Measurements from ENCODE around the gene PDCD4. TPM values are rescaled to one million over a fixed set of nuclear protein-coding genes. Genes with fewer than 3 reads are reported as not detected.

Gene PDCD4
- total and polyA plus RNA-seq, 2 of the 4 experiments (the other 2 are of a cell fraction) = 10.9 to 49.7 TPM

- no peaks in the 10 kb centered on the region for H3K36me3 ChIP-seq (ENCODE audit: control insufficient read depth, insufficient read depth, low read length)
- intact Hi-C loops (cut with micrococcal nuclease) = no loop called here
- no peak overlapping the region for H3K14ac ChIP-seq (replicated peaks; ENCODE audit: low read depth, low read length)
- H4K20me1 ChIP-seq (ENCODE audit: insufficient read depth, low read length) = no peaks in the 10 kb centered on the region
- no peak overlapping the region for H4K5ac ChIP-seq (ENCODE audit: low read depth, low read length)
- DNase-seq = no peak
- no peaks in the 10 kb centered on the region for H3K9me3 ChIP-seq (ENCODE audit: control insufficient read depth, insufficient read depth, low read length)
- no peak overlapping the region for H4K91ac ChIP-seq (ENCODE audit: insufficient read depth, low read depth, low read length)
- H3K4me2 ChIP-seq (ENCODE audit: low read depth, low read length) = no peak overlapping the region
- POLR2A ChIA-PET (ENCODE audit: unreplicated experiment) = no interaction called here
- no peak overlapping the region for H2BK120ac ChIP-seq (ENCODE audit: low read depth, low read length)
- H2AK5ac ChIP-seq (ENCODE audit: low read depth, low read length) = no peak overlapping the region
- no peak overlapping the region for H3K9ac ChIP-seq (ENCODE audit: low read depth, low read length)
- no peak overlapping the region for H2BK20ac ChIP-seq (ENCODE audit: low read depth, low read length)
- peaks cover 14% of the 10 kb centered on the region for H3K27me3 ChIP-seq (ENCODE audit: control insufficient read depth, insufficient read depth, low read length)
- no peak for TF ChIP-seq NFE2L2 (IDR thresholded peaks at IDR 0.05; ENCODE audit: low read depth, low read length)
- no peak for TF ChIP-seq MXI1 (IDR thresholded peaks at IDR 0.05; ENCODE audit: borderline replicate concordance, low read depth, low read length)
- no peak for TF ChIP-seq SMC3 (IDR thresholded peaks at IDR 0.05; ENCODE audit: low read depth, low read length)
- TF ChIP-seq MAZ (IDR thresholded peaks at IDR 0.05; ENCODE audit: borderline replicate concordance, low read depth, low read length) = no peak
- no peak for TF ChIP-seq RFX5 (IDR thresholded peaks at IDR 0.05; ENCODE audit: low read depth, low read length)
- no peak for TF ChIP-seq CTCF (conservative IDR thresholded peaks at IDR 0.05; ENCODE audit: low read depth, low read length)
- no peak for TF ChIP-seq RAD21 (IDR thresholded peaks at IDR 0.05; ENCODE audit: low read length)
- no peak for TF ChIP-seq BHLHE40 (IDR thresholded peaks at IDR 0.05; ENCODE audit: low read depth, low read length)
- TF ChIP-seq CEBPB (IDR thresholded peaks at IDR 0.05; ENCODE audit: low read depth, low read length) = no peak
- TF ChIP-seq ELK1 (IDR thresholded peaks at IDR 0.05; ENCODE audit: borderline replicate concordance, low read depth, low read length) = no peak
- TF ChIP-seq RCOR1 (IDR thresholded peaks at IDR 0.05; ENCODE audit: insufficient replicate concordance, low read length) = no peak
- TF ChIP-seq USF2 (IDR thresholded peaks at IDR 0.05; ENCODE audit: low read depth, low read length) = no peak
- no peak for TF ChIP-seq CHD1 (IDR thresholded peaks at IDR 0.05; ENCODE audit: low read depth, low read length)
- H3K4me1 ChIP-seq (ENCODE audit: control insufficient read depth, insufficient read depth, low read length) = no peaks in the 10 kb centered on the region
- ATAC-seq (ENCODE audit: low read depth) = no peak
- H3K27ac ChIP-seq (ENCODE audit: insufficient read depth, low read length) = no peak overlapping the region
- H3K79me1 ChIP-seq (ENCODE audit: low read depth in 1 of 2, low read length in 2 of 2) = no peaks in the 10 kb centered on the region
- H3K23ac ChIP-seq (ENCODE audit: low read depth, low read length) = no peak overlapping the region
- CTCF ChIA-PET = no interaction called here
- dilution Hi-C loops (cut with HindIII; ENCODE audit: low sequenced_read_pairs, unreplicated experiment) = no loop called here
- 46% methylated on average over 4 of the region's 7 CpGs; no CpG with 5 or more reads in 1 of the 2 experiments for WGBS, 2 experiments (ENCODE audit: extremely low coverage in 2 of 2, insufficient read length in 1 of 2)
- H3K9me1 ChIP-seq (ENCODE audit: insufficient read depth, low read length) = no peaks in the 10 kb centered on the region
- no TSS peak for BruUV-seq (replicated peaks)
- no peak overlapping the region for H3K4ac ChIP-seq (ENCODE audit: low read depth, low read length)
- no peak overlapping the region for H2AK9ac ChIP-seq (replicated peaks; ENCODE audit: low read depth, low read length, poor library complexity)
- H3K4me3 ChIP-seq (ENCODE audit: insufficient read depth, low read depth, low read length) = no peak overlapping the region
- H3K56ac ChIP-seq (ENCODE audit: extremely low read depth, insufficient read depth, low read length) = no peak overlapping the region
- in situ Hi-C loops (cut with MboI; ENCODE audit: low sequenced_read_pairs) = no loop called here
- no peak overlapping the region for H2BK15ac ChIP-seq (ENCODE audit: low read depth, low read length)
- no peak overlapping the region for H2BK5ac ChIP-seq (ENCODE audit: low read depth, low read length, poor library complexity, severe bottlenecking)
- no peak overlapping the region for H4K8ac ChIP-seq (ENCODE audit: low read depth in 2 of 2, low read length in 2 of 2)
- no peak overlapping the region for H3K18ac ChIP-seq (ENCODE audit: low read depth, low read length)
- H2AFZ ChIP-seq (replicated peaks; ENCODE audit: low read length, poor library complexity) = peak overlapping the region; percentile 13
Observed at GRCh38 chr10:110842326-110842904, 29.3 kb upstream of the PDCD4 start.

Measured in IMR-90 (cell line).